Renal pelvis (tissue), 12 donors: ENCODE results near the gene NAMPT. TPM values are rescaled to one million over a fixed set of nuclear protein-coding genes. Genes with fewer than 3 reads are reported as not detected.
"Not testable (repeated sequence)": the region's sequence is repeated elsewhere in the genome, so short reads cannot be mapped to it uniquely, and the experiment has no call there.

Experiments used
- DNase-seq: peaks from one replicate; pipeline ENCODE4 v3.0.0-alpha.2; 2013
- long read RNA-seq, 16 experiments: transcript quantifications; one replicate each; lab custom pipeline, GENCODE V29; 2026
- polyA plus RNA-seq, 3 donors: library from polyadenylated mRNA; unstranded; fragments of 120-200 nt; gene quantifications; one replicate each; pipeline ENCODE4 v1.2.1, GENCODE V29; 2013; ENCODE audit not compliant: insufficient read length in 3 of 3

NAMPT gene
- 10 to 100 TPM; 38.4 to 42.0 (median 38.9) TPM for polyA plus RNA-seq
- long read RNA-seq, donor 1, full-length matches to known transcripts: 6 of 6 reads
- long read RNA-seq, donor 1, partial matches to known transcripts: 0 of 6 reads
- long read RNA-seq, donor 1, other reads (novel, unspliced or antisense): 0 of 6 reads
- long read RNA-seq, donor 2, full-length matches to known transcripts: 8 of 15 reads
- long read RNA-seq, donor 2, partial matches to known transcripts: 7 of 15 reads
- long read RNA-seq, donor 2, other reads (novel, unspliced or antisense): 0 of 15 reads
- long read RNA-seq, donor 3, full-length matches to known transcripts: 11 of 11 reads
- long read RNA-seq, donor 3, partial matches to known transcripts: 0 of 11 reads
- long read RNA-seq, donor 3, other reads (novel, unspliced or antisense): 0 of 11 reads
- long read RNA-seq, donor 4, full-length matches to known transcripts: 2 of 2 reads
- long read RNA-seq, donor 4, partial matches to known transcripts: 0 of 2 reads
- long read RNA-seq, donor 4, other reads (novel, unspliced or antisense): 0 of 2 reads
- long read RNA-seq, donor 5, full-length matches to known transcripts: 2 of 2 reads
- long read RNA-seq, donor 5, partial matches to known transcripts: 0 of 2 reads
- long read RNA-seq, donor 5, other reads (novel, unspliced or antisense): 0 of 2 reads
- long read RNA-seq, donor 6, full-length matches to known transcripts: 6 of 6 reads
- long read RNA-seq, donor 6, partial matches to known transcripts: 0 of 6 reads
- long read RNA-seq, donor 6, other reads (novel, unspliced or antisense): 0 of 6 reads
- long read RNA-seq, donor 7, full-length matches to known transcripts: 12 of 12 reads
- long read RNA-seq, donor 7, partial matches to known transcripts: 0 of 12 reads
- long read RNA-seq, donor 7, other reads (novel, unspliced or antisense): 0 of 12 reads
- long read RNA-seq, donor 8, full-length matches to known transcripts: 2 of 2 reads
- long read RNA-seq, donor 8, partial matches to known transcripts: 0 of 2 reads
- long read RNA-seq, donor 8, other reads (novel, unspliced or antisense): 0 of 2 reads
- long read RNA-seq, donor 9, full-length matches to known transcripts: 10 of 10 reads
- long read RNA-seq, donor 9, partial matches to known transcripts: 0 of 10 reads
- long read RNA-seq, donor 9, other reads (novel, unspliced or antisense): 0 of 10 reads
- long read RNA-seq, donor 10: 0 reads
- long read RNA-seq, donor 11, full-length matches to known transcripts: 2 of 2 reads
- long read RNA-seq, donor 11, partial matches to known transcripts: 0 of 2 reads
- long read RNA-seq, donor 11, other reads (novel, unspliced or antisense): 0 of 2 reads
- long read RNA-seq, donor 12, full-length matches to known transcripts: 12 of 12 reads
- long read RNA-seq, donor 12, partial matches to known transcripts: 0 of 12 reads
- long read RNA-seq, donor 12, other reads (novel, unspliced or antisense): 0 of 12 reads
- long read RNA-seq, donor 13, full-length matches to known transcripts: 4 of 4 reads
- long read RNA-seq, donor 13, partial matches to known transcripts: 0 of 4 reads
- long read RNA-seq, donor 13, other reads (novel, unspliced or antisense): 0 of 4 reads
- long read RNA-seq, donor 14, full-length matches to known transcripts: 13 of 13 reads
- long read RNA-seq, donor 14, partial matches to known transcripts: 0 of 13 reads
- long read RNA-seq, donor 14, other reads (novel, unspliced or antisense): 0 of 13 reads
- long read RNA-seq, donor 15, full-length matches to known transcripts: 19 of 19 reads
- long read RNA-seq, donor 15, partial matches to known transcripts: 0 of 19 reads
- long read RNA-seq, donor 15, other reads (novel, unspliced or antisense): 0 of 19 reads
- long read RNA-seq, donor 16, full-length matches to known transcripts: 5 of 5 reads
- long read RNA-seq, donor 16, partial matches to known transcripts: 0 of 5 reads
- long read RNA-seq, donor 16, other reads (novel, unspliced or antisense): 0 of 5 reads

DNA sequence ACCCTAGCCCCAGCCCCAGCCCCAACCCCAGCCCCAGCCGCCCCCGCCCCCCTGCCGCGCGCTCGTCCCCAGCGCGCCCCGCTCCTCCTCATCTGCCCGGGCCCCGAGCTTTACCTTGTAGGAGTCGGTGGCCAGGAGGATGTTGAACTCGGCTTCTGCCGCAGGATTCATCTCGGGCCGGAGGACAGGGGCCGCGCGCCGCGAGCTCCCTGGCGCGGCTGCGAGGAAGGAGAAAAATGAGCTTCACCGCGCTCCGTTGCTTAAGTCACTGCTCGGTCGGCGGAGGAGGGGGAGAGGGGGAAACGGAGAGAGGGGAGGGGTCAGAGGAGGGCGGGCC is at the start of gene NAMPT:
NAMPT (minus strand) TSS at position 270 of the 337 bp plus-strand sequence; CDS start at position 171, 99 bp downstream.
- no peak for DNase-seq

DNA sequence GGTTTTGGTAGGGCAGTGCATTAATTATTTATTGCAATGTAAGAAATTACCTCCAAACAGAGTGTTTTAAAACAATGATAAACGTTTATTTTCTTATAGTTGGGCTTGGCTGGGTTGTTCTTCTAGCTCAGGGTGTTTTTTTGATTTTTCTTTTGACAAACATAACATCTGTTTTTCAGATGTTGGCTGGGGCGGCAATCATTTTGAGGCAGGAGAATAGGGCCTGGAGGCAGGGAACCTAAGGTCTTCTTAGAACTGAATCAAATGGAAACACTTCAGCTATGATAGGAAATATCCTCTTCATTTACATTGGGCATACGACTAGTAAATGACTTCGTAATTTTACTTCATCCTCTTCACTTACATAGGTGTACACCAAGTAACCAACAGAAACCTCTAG is 47.4 kb upstream of the NAMPT start:
- DNase-seq: no peak

DNA sequence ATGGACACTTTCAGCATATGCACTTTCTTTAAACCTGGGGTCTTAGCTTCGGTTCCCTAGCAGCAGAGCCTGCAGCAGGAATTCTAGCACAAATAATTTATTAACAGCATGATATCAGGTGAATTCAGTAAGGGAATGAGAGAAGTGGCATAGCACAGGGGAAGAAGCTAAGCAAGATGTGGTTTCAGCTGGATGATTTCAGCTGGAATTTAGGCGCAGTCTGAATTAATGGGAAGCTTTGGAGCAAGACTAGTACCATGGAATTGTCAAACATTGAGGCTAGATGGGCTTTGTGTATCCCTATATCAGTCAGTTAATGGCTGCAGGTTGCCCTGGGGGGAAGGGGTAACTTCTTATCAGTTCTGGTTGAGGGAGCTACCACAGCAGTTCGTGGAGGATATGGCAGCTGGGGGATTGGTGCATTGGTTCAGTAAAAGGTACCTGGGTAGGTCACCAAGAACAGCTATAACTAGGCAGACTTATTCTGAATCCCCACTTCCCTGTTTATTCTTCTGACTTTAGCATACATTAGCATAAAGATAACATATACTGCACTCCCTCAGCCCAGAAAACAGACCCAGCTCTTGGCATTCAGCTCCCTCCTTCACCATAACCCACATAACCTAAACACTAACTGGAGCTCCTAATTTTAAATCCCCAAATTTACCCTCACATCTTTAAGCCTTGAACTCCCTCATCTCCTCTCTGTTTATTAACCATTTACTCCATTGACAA is 46.8 kb upstream of the NAMPT start:
- no peak for DNase-seq

DNA sequence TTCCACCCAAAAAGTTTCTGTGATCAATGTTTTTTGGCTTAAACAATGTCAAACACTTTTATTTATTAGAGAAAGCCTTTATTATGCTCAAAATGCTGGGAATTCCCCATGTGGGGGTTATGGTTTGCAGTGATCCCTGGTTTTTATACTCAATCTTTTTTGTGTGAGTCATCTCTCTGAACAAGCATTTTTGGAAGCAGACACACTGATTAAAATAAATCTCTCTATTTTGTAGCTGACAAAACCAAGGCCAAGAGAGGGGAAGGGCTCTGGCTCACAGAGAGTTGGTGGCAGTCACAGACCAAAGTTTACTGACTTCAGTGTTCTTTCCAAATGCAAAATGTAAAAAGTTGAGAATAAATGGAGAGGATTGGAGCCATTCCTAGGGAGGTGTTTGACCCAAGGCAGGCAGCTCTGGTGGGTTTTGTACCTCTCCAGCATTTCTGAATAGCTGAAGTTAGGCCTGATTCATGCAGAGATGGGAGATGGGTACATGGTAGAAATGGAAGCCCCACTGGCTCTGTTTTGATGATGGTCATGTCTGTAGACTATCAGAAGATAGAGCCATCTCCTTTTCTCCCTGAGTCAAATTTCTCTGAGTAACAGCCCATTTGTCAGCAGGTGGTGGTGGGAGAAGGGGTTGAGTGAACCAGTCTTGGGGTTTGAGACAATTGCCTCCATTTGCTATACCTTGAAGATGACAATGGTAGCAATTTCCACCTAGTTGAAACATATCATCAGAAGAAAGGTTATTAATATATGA is 45.4 kb upstream of the NAMPT start:
- no peak for DNase-seq

DNA sequence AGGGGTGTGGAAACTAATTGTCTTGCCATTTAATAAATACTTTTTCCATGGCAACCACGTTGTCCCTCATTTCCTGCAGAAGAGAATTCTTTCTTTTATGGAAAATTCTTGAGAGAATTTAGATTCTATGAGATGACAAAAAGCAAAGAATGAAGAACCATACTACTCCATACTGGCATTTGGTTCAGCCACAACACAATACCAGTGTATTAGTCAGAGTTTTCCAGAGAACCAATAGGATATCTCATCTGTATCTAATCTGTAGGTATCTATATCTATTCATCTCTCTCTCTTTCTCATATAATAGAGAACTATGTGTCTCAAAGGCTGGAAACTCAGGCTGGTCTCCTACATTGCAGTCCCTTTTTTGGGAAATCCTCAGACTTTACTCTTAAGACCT is 44.6 kb upstream of the NAMPT start:
- DNase-seq: no peak

DNA sequence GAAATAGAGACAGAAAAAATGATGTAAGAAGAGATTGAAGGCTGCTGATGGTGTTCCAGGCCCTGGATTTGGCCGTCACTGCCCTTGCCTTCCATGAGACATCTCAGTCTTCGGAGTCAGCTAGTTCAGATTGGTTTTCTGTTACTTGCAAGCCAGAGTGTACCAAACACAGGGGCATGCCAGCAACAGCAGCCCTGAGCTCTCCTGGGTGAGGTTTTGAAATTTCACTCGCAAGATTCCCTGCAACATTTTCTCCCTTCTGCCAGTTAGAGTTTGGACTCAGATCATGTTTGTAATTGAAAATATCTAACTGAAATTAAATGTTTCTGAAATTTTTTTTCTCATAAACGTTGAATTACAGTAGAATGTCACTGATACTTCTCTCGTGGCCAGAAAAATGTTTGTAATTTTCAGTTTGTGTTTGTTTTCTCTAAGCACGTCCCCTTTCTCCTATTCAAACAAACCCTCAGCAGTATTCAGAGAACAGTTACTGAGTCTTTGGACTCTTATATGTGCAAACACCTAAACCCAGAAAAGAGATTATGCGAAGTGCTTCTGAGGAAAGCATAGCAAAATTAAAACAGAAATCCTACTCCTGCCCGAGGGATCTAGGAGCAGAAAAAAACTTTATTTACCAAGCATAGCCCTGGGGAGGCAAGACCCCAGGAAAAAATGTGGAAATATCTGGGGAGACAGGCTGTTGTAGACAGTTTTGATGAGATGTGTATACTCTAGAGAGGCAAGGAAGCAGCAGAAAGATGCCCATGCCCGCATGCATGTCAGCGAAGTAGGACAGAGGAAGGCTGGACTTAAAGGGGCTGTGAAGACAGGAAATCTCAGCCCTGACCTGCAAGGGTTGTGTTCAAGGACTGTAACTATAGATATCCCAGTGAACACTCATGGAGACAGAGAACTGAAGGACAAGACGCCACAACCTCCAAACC is 43.0 kb upstream of the NAMPT start:
- no peak for DNase-seq

DNA sequence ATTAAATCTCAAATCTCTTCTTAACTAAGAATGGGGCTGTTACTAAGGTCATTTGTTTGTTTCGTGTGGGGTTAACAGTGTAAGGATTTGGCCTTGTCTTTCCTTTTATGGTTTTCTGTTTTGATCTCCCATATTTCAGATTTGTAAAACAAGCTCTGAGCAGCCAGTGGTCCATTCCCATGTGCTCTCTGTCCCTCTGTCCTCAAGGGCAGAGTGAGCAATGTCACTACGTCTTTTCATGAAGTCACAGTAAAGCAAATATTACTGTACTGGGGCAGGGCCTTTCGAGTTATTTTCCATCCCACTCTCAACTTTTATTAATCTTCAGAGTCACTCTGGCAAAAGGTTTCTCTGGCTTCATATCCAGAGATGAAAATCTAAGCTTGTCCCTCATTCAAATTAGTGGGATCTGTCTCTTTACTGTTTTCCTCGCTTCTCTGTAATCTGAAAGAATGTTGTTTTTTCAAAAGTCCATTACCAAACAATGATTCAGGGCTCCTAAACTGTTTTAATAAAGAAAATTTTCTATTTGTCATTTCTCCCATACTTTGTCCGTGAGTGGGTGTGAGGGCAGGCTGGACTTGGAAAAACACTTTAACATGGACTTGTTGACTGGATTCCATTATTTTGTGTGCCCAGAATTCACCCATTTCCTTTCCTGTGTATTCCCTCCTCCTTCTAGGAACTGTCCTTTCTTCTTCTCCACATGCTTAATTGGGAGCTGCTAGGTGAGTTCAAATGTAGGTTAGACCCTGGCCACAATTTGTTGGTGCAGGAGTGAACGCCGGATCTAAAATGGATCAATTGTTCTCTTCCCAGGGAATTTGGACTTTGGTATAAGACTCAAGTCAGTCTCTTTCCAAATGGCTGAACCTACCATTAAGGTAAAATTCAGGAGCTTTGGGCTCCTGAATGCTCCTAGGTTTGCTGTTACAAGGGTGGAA is 42.1 kb upstream of the NAMPT start:
- DNase-seq: no peak

DNA sequence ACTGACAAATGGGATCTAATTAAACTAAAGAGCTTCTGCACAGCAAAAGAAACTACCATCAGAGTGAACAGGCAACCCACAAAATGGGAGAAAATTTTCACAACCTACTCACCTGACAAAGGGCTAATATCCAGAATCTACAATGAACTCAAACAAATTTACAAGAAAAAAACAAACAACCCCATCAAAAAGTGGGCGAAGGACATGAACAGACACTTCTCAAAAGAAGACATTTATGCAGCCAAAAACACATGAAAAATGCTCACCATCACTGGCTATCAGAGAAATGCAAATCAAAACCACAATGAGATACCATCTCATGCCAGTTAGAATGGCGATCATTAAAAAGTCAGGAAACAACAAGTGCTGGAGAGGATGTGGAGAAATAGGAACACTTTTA is 39.7 kb upstream of the NAMPT start:
- DNase-seq: not testable (repeated sequence)

DNA sequence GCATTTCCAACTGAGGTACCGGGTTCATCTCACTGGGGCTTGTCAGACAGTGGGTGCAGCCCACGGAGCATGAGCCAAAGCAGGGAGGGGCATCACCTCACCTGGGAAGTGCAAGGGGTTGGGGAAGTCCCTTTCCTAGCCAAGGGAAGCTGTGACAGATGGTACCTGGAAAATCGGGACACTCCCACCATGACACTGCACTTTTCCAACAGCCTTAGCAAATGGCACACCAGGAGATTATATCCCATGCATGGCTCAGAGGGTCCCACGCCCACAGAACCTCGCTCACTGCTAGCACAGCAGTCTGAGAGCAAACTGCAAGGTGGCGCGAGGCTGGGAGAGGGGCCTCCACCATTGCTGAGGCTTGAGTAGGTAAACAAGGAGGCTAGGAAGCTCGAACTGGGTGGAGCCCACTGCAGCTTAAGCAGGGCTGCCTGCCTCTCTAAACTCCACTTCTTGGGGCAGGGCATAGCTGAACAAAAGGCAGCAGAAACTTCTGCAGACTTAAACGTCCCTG is 35.5 kb upstream of the NAMPT start:
- not testable (repeated sequence) for DNase-seq

DNA sequence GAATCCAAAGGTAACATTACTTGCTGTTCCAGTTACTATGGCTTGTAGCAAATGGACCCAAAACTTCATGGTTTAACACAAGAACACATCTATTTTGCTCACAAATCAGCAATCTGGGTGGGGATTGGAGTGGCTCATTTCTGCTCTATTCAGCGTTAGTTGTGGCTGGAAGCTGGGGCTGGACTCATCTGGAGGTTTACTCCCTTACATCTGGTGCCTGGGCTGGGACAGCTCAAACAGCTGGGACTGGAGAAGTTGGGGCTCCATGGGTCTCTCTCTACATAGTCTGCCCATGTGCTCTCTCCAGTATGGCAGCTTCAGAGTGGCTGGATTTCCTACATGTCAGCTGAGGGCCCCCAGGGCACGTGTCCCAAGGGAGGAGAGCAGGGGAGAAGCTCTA is 33.7 kb upstream of the NAMPT start:
- DNase-seq: no peak

DNA sequence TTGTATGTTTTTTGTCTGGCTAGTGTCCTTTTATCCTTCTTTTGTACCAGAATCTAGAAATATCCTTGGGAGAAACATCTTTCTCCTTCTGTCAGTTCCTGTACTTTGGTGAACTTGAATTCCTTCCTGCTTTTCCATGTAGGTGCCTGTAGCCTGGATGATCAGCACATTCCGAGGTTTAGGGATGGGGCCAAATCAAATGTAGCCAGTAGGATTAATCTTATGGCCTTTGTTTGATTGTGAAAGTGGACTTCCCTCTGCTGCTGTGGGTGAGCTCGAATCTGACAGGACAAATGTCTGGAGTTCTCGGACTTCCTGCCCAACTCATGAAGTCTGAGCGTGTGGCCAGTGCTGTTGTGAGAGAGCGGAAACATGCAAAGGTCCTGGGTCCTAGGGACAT is 33.2 kb upstream of the NAMPT start:
- no peak for DNase-seq

DNA sequence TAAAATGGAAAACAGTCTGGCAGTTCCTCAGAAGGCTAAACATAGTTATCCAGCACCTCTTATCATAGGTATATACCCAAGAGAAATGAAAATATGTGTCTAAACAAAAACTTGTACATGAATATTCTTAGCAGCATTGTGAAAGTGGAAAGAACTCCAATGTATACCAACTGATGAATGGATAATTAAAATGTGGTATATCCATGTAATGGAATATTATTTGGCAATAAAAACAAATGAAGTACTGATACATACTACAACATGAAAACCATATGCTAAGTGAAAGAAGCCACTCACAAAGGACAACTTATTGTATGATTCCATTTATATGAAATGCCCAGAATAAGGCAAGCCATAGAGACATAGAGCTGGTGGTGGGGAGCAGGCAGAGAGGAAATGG is 32.2 kb upstream of the NAMPT start:
- no peak for DNase-seq

DNA sequence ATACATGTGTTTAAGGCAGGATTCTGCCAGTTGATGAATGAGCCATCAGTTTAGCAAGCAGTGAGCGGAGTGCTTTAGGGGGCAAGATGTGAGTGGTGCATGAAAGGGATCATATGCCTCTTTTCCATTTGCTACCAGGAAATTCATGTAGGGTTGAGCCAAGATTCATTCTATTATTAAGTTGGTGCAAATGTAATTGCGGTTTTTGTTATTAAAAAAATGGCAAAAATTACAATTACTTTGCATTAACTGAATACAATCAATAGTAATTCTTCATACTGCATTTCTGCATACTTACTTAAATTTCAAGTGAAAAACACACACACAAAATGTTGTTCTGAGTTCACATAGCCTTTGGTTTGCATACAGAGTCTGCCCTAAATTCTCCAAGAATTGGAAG is 30.1 kb upstream of the NAMPT start:
- no peak for DNase-seq

DNA sequence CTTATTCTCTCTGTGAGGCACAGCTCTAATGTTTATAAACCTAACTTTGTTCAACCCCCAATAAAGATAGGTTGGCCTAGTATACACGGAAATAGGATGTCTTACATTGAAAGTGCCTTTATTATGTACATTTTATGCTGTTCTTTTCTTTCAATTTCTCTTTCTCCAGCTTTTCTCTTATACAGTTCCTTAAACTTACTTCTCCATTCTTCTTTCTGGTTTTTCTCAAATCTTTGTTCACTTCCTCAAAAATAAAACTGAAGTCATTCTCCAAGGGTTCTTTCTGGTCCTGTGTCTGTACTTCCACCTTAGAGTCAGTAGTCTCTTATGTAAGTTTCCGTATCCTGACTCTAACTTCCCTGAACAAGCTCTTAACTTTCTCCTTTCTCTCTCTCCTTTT is 29.2 kb upstream of the NAMPT start:
- no peak for DNase-seq

DNA sequence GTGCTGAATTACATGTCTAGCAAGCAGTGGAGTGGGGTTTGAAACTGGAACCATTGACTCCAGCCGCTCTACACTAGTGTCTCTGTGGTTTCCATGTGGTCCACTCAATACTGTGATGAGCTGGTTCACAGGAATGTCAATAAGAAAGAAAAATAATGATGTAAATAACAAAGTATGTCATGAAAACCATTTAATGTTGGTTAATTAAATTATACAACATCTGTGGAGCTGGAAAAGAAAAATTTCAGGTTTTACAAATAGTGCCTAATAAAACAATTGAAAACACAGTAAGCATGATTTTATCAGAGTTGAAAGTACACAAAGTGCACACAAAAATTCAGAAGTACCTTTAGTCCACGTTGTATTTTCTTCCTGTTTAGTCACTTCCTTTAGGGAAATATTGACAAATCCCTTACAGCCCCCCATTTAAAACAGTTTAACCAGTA is 28.7 kb upstream of the NAMPT start:
- DNase-seq: no peak

DNA sequence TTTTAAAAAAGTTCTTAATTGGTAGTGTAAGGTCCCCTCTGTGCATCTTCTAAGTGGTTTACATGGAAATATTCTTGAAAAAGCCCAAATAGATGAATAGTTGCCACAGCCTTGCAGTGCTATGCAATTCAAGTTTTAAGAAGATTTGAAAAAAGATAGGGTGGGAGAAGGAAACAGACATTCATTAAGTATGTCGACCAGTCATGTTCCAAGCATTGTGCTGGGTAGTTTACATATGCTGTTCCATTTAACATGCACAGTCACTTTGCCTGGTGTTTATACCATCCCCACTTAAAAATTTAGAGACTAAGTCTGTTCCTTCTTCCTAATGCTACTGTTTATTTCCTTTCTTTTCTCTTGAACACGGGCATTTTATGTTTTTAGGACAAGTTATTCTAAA is 28.1 kb upstream of the NAMPT start:
- no peak for DNase-seq
